ENCODE measurements around the gene NFKBIE.
A peak's percentile ranks its signal among the peaks of the same experiment; 100 is the strongest.

GRCh38 chr6:44257025-44257752 lies 8.2 kb downstream of the NFKBIE start, which contains the start of gene SLC35B2:
- TF ChIP-seq, protein P1, sequence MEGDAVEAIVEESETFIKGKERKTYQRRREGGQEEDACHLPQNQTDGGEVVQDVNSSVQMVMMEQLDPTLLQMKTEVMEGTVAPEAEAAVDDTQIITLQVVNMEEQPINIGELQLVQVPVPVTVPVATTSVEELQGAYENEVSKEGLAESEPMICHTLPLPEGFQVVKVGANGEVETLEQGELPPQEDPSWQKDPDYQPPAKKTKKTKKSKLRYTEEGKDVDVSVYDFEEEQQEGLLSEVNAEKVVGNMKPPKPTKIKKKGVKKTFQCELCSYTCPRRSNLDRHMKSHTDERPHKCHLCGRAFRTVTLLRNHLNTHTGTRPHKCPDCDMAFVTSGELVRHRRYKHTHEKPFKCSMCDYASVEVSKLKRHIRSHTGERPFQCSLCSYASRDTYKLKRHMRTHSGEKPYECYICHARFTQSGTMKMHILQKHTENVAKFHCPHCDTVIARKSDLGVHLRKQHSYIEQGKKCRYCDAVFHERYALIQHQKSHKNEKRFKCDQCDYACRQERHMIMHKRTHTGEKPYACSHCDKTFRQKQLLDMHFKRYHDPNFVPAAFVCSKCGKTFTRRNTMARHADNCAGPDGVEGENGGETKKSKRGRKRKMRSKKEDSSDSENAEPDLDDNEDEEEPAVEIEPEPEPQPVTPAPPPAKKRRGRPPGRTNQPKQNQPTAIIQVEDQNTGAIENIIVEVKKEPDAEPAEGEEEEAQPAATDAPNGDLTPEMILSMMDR (IDR thresholded peaks at IDR 0.05), result peak in 2 of 3 experiments; percentile 42 to 75
- peak in 1 of 2 donors; percentile 47 for TF ChIP-seq POLR2A (IDR thresholded peaks at IDR 0.05)
